Activated naive CD4-positive, alpha-beta T cell treated with anti-CD3 and anti-CD28 coated beads, Interleukin-2, amount 50 U/mL, for 24 hours (primary cell): Measurements from ENCODE around the gene OR8D2.

Experiments
- H3K27ac Mint-ChIP-seq: one replicate; pipeline ENCODE4 v1.8.0; 2021; ENCODE audit warnings: mild to moderate bottlenecking, mixed read lengths
- H3K27me3 Mint-ChIP-seq: one replicate; pipeline ENCODE4 v1.8.0; 2021; ENCODE audit warnings: mixed read lengths
- H3K36me3 Mint-ChIP-seq: one replicate; pipeline ENCODE4 v1.8.0; 2021; ENCODE audit warnings: mixed read lengths
- H3K4me1 Mint-ChIP-seq: one replicate; pipeline ENCODE4 v1.8.0; 2021; ENCODE audit warnings: mixed read lengths
- H3K4me3 Mint-ChIP-seq: one replicate; pipeline ENCODE4 v1.8.0; 2021; ENCODE audit warnings: mild to moderate bottlenecking, mixed read lengths
- H3K9me3 Mint-ChIP-seq: one replicate; pipeline ENCODE4 v1.8.0; 2021; ENCODE audit warnings: mixed read lengths

Gene OR8D2

GRCh38 chr11:124320097-124320496 lies at the start of gene OR8D2:
OR8D2 (minus strand) TSS chr11:124320197; CDS start chr11:124320197, 0 bp downstream.
- Mint-ChIP-seq H3K4me3 (no peak within 1 kb of the TSS), H3K4me1 (no peaks in the 10 kb centered on the region), H3K27ac (no peak within 1 kb of the TSS), H3K27me3 (peaks cover 11% of the 10 kb centered on the region), H3K9me3 (no peaks in the 10 kb centered on the region), H3K36me3 (no peaks in the 10 kb centered on the region)

- Mint-ChIP-seq H3K27me3 (peaks cover 5% of the 10 kb centered on the region), H3K27ac (no peak overlapping the region), H3K36me3 (no peaks in the 10 kb centered on the region), H3K4me3 (no peak overlapping the region), H3K9me3 (peaks cover 8% of the 10 kb centered on the region), H3K4me1 (no peaks in the 10 kb centered on the region)
These were observed 39.6 kb upstream of the OR8D2 start for GRCh38 chr11:124359566-124359965.

DNA sequence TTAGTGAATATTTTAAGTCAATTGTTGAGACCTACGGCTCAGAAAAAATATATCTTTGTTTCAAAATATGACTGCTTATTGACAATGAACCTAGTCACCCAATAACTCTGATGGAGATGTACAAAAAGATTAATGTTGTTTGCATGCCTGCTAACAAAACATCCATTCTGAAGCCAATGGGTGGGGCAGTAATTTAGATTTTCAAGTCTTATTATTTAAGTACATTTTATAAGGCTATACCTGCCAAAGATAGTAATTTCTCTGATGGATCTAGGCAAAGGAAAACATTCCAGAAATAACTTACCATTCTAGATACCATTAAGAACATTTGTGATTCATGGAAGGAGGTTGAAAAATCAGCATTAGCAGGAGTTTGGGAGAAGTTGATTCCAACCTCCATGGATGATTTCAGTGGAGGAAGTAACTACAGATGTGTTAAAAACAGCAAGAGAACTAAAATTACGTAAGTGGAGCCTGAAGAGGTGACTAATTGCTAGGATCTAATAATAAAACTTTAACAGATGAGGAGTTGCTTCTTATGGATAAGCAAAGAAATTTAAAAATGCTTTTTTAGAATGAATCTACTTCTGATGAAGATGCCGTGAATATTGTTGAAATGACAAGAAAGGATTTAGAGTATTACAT lies 26.4 kb upstream of the OR8D2 start:
- no peaks in the 10 kb centered on the region for H3K36me3 Mint-ChIP-seq
- no peaks in the 10 kb centered on the region for H3K4me1 Mint-ChIP-seq
- peaks cover 7% of the 10 kb centered on the region for H3K27me3 Mint-ChIP-seq
- H3K9me3 Mint-ChIP-seq = peaks cover 22% of the 10 kb centered on the region
- no peak overlapping the region for H3K4me3 Mint-ChIP-seq
- no peak overlapping the region for H3K27ac Mint-ChIP-seq

- no peak overlapping the region for H3K4me3 Mint-ChIP-seq
- no peak overlapping the region for H3K27ac Mint-ChIP-seq
- no peaks in the 10 kb centered on the region for H3K36me3 Mint-ChIP-seq
- H3K27me3 Mint-ChIP-seq = peaks cover 7% of the 10 kb centered on the region
- peaks cover 16% of the 10 kb centered on the region for H3K9me3 Mint-ChIP-seq
- no peaks in the 10 kb centered on the region for H3K4me1 Mint-ChIP-seq
These were observed 24.3 kb upstream of the OR8D2 start for GRCh38 chr11:124344346-124344745.

GRCh38 chr11:124340142-124340447 lies 20.1 kb upstream of the OR8D2 start:
- no peaks in the 10 kb centered on the region for H3K9me3 Mint-ChIP-seq
- H3K27me3 Mint-ChIP-seq = peaks cover 4% of the 10 kb centered on the region
- H3K4me3 Mint-ChIP-seq = no peak overlapping the region
- no peak overlapping the region for H3K27ac Mint-ChIP-seq
- no peaks in the 10 kb centered on the region for H3K4me1 Mint-ChIP-seq
- H3K36me3 Mint-ChIP-seq = no peaks in the 10 kb centered on the region

DNA sequence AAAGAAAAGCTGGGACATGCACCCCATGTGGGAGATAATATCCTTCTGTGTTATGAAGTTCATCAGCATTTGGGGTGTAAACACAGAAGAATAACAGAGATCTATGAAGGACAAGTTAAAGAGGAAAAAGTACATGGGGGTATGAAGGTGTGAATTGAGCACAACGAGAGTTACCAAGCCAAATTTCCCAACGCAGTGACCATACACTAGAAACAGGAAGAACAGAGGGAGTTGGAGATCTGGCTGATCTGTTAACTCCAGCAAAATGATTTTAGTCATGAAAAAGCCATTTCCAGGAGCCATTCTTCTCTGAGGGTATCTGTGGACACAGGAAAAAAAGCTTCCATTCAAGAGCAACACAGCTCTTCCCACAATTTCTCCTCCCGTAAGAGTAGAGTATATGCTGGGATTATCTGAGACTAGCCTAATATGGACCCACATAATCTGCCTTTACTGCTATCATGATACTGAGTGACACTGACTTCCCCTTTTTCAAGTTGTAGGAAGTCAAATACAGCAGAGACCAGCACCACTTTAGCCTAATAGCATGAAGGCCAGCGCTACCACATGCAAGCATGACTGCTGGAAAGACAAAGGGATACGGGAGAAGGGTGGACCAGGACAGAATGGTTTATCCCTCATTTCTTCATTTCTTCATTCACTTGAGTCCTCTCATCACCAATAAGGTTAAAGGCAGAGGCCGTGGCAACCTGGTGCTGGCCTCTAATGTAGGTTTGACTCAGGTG lies 19.6 kb upstream of the OR8D2 start:
- Mint-ChIP-seq H3K9me3 (no peaks in the 10 kb centered on the region), H3K4me3 (no peak overlapping the region), H3K4me1 (no peaks in the 10 kb centered on the region), H3K27me3 (peaks cover 4% of the 10 kb centered on the region), H3K36me3 (no peaks in the 10 kb centered on the region), H3K27ac (no peak overlapping the region)

DNA sequence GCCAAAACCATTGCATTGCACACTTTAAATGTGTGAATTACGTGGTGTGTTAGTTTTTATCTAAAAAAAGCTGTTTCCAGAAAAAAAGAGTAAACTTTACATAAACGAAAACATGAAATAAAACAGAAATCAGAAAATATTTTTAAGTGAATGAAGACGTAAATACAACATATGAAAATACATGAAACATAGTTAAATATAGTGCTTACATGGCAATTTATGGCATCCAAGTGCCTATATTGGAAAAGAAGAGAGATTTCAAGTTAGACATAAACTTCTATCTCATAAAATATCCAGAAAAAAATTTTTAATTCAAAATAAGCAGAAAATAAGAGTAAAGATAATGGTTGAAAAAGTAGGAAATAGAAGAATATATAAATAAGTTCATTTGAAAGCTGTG lies 11.9 kb upstream of the OR8D2 start:
- Mint-ChIP-seq H3K36me3 (no peaks in the 10 kb centered on the region), H3K9me3 (no peaks in the 10 kb centered on the region), H3K27ac (no peak overlapping the region), H3K4me3 (no peak overlapping the region), H3K27me3 (peaks cover 3% of the 10 kb centered on the region), H3K4me1 (no peaks in the 10 kb centered on the region)

DNA sequence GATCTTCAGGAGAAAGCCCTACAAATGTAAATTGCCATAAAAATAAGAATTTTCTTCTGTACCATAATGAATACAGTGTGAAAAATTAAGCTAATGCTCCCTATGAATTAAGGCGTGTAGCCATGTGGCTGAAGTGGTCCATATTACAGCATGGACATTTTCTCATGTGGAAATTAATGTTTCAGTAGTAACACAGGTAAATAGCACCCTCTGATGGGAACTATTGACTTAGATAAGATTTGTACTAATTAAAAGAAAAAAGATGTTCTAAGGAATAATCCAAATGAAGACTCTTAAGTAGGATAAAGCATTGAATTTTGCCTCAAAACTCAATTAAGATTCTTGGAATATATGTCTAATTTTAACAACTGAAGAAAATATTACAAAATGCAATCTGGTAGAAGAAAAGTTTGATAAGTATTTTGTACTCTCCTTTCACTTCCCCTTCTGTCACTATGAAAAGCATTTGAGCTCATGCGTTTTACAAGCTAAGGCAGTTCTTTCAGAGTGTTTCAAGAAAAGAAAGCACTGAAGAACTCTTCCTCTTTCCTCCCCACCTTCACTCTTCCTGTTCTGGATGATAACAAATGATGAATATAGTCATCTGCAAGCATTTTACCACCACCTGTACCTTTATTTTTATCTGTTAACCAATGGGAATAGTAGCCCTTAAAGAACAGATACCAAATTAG lies 9.9 kb upstream of the OR8D2 start:
- Mint-ChIP-seq H3K9me3 (no peaks in the 10 kb centered on the region), H3K27me3 (peaks cover 4% of the 10 kb centered on the region), H3K36me3 (no peaks in the 10 kb centered on the region), H3K4me1 (no peaks in the 10 kb centered on the region), H3K4me3 (no peak overlapping the region), H3K27ac (no peak overlapping the region)

DNA sequence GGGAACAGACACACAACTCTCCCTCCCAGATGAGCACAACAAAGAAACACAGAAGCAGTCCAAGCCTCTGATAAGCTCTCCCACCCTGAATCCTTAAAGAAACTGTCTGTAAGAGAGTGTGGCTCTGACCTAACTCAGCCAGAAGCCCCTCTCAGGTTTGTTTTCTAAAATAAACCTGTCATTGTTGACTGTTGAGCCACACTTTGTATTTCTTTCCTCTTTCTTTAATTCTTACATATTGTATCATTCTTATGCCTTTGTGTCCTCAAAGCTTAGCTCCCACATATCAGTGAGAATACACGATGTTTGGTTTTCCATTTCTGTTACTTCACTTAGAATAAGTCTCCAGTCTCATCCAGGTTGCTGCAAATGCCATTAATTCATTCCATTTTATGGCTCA lies 7.8 kb upstream of the OR8D2 start:
- Mint-ChIP-seq H3K4me3 (no peak overlapping the region), H3K36me3 (no peaks in the 10 kb centered on the region), H3K9me3 (no peaks in the 10 kb centered on the region), H3K27ac (no peak overlapping the region), H3K27me3 (peaks cover 10% of the 10 kb centered on the region), H3K4me1 (no peaks in the 10 kb centered on the region)

DNA sequence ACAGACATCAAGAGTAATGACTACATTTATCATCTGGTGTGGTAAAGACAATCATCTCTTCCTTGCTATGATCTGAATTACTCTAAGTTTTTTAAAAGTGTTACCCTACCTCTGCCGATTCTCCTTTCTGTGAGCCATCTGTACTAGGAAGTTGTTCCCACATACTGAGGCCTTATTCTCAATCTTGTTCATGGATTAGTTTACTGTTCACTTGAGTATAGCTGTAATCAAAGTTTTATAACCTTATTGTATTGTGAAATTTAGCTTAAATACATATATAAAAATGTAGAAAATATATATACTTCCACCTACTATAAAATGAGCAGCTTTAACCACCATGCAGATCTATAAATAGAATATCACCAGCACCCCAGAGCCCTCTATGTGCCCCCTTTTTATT lies 2.4 kb upstream of the OR8D2 start:
- Mint-ChIP-seq H3K4me3 (no peak overlapping the region), H3K9me3 (no peaks in the 10 kb centered on the region), H3K36me3 (no peaks in the 10 kb centered on the region), H3K27ac (no peak overlapping the region), H3K4me1 (no peaks in the 10 kb centered on the region), H3K27me3 (peaks cover 11% of the 10 kb centered on the region)

DNA sequence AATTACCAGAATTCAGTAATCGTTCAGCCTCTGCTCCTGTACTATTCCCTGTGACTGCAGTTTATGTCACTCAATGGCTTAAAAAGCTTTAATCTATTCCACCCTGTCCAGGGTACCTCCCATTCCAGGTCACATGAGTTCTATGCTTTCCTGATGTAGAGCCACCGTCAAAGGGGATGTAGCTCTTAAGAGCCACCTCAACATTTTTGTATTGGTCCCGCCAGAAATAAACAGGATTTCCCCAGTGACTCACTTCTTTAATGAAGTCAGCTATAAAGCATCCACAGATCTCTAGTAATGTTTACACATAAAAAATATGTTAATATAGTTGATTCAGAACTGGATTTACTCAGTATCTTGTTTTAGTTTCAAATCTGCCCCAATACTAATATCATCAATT lies 4.9 kb downstream of the OR8D2 start:
- Mint-ChIP-seq H3K27me3 (peaks cover 2% of the 10 kb centered on the region), H3K4me3 (no peak overlapping the region), H3K9me3 (no peaks in the 10 kb centered on the region), H3K4me1 (no peaks in the 10 kb centered on the region), H3K36me3 (no peaks in the 10 kb centered on the region), H3K27ac (no peak overlapping the region)

- no peak within 1 kb of the TSS for H3K27ac Mint-ChIP-seq
- H3K36me3 Mint-ChIP-seq = no peaks in the 10 kb centered on the region
These were observed 6.1 kb downstream of the OR8D2 start, which contains the start of gene OR8D1 for GRCh38 chr11:124313849-124314248. OR8D1 (minus strand) TSS chr11:124313949; CDS start chr11:124310766, 3,183 bp downstream.

GRCh38 chr11:124313131-124313530 lies 6.9 kb downstream of the OR8D2 start:
- no peaks in the 10 kb centered on the region for H3K9me3 Mint-ChIP-seq
- H3K4me3 Mint-ChIP-seq = no peak overlapping the region
- no peaks in the 10 kb centered on the region for H3K36me3 Mint-ChIP-seq

More at GRCh38 chr11:124313849-124314248, 6.1 kb downstream of the OR8D2 start, which contains the start of gene OR8D1:
- peaks cover 3% of the 10 kb centered on the region for H3K27me3 Mint-ChIP-seq
- no peak within 1 kb of the TSS for H3K4me3 Mint-ChIP-seq
- no peaks in the 10 kb centered on the region for H3K4me1 Mint-ChIP-seq
- no peaks in the 10 kb centered on the region for H3K9me3 Mint-ChIP-seq

GRCh38 chr11:124311670-124312069 lies 8.3 kb downstream of the OR8D2 start:
- Mint-ChIP-seq H3K27ac (no peak overlapping the region), H3K4me3 (no peak overlapping the region), H3K9me3 (no peaks in the 10 kb centered on the region), H3K27me3 (peaks cover 9% of the 10 kb centered on the region), H3K4me1 (no peaks in the 10 kb centered on the region), H3K36me3 (no peaks in the 10 kb centered on the region)

More at GRCh38 chr11:124313131-124313530, 6.9 kb downstream of the OR8D2 start:
- Mint-ChIP-seq H3K27me3 (peaks cover 5% of the 10 kb centered on the region), H3K27ac (no peak overlapping the region), H3K4me1 (no peaks in the 10 kb centered on the region)

- H3K27me3 Mint-ChIP-seq = peaks cover 9% of the 10 kb centered on the region
- no peak overlapping the region for H3K27ac Mint-ChIP-seq
- no peaks in the 10 kb centered on the region for H3K9me3 Mint-ChIP-seq
- H3K4me1 Mint-ChIP-seq = no peaks in the 10 kb centered on the region
- no peaks in the 10 kb centered on the region for H3K36me3 Mint-ChIP-seq
- no peak overlapping the region for H3K4me3 Mint-ChIP-seq
These were observed 8.7 kb downstream of the OR8D2 start for GRCh38 chr11:124311269-124311668.

GRCh38 chr11:124310721-124311120 lies 9.3 kb downstream of the OR8D2 start:
- Mint-ChIP-seq H3K36me3 (no peaks in the 10 kb centered on the region), H3K27ac (no peak overlapping the region), H3K27me3 (peaks cover 10% of the 10 kb centered on the region), H3K4me1 (no peaks in the 10 kb centered on the region), H3K9me3 (no peaks in the 10 kb centered on the region), H3K4me3 (no peak overlapping the region)
